ENCODE data around the gene TTC28. TPM values are rescaled to one million over a fixed set of nuclear protein-coding genes. Genes with fewer than 3 reads are reported as not detected.
"Not testable (repeated sequence)": the region's sequence is repeated elsewhere in the genome, so short reads cannot be mapped to it uniquely, and the experiment has no call there.

Gene TTC28
- polyA plus RNA-seq, 4 donors, result 0.45 to 24.0 (median 3.7) TPM

DNA sequence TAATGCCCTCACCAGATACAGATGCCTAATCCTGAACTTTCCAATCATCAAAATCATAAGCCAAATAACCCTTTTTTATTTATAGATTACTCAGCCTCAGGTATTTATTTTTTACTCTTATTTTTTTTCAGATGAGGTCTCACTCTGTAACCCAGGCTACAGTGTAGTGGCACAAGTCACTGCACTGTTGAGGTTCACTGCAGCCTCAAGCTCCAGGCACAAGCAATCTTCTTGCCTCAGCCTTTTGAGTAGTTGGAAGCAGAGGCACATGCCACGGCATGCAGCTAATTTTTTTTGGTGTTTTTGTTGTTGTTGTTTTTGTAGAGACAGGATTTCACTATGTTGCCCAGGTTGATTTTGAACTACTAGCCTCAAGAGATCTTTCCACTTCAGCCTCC is 49.5 kb downstream of the TTC28 start:
- Histone ChIP-seq H3K36me3 (ENCODE audit: control insufficient read depth in 3 of 3, insufficient read depth in 2 of 3, low read depth in 1 of 3, low read length in 3 of 3) (no peaks in the 10 kb centered on the region), H3K4me1 (ENCODE audit: control insufficient read depth in 3 of 3, insufficient read depth in 2 of 3, low read depth in 1 of 3, low read length in 2 of 3) (no peaks in the 10 kb centered on the region), H3K27ac (ENCODE audit: low read depth in 1 of 3, low read length in 2 of 3) (no peak overlapping the region), H3K27me3 (ENCODE audit: control insufficient read depth in 3 of 3, insufficient read depth in 3 of 3, low read length in 3 of 3) (no peaks in the 10 kb centered on the region), H3K9me3 (ENCODE audit: control insufficient read depth in 2 of 2, insufficient read depth in 1 of 2, low read depth in 1 of 2, low read length in 1 of 2) (no peaks in the 10 kb centered on the region), H3K4me3 (ENCODE audit: low read depth in 1 of 3, low read length in 3 of 3) (no peak overlapping the region)
- no peak for DNase-seq
- no peak for FAIRE-seq
- WGBS, 3 donors, result 86 to 94% (median 88%) methylated on average over 1 of the region's 1 CpG

DNA sequence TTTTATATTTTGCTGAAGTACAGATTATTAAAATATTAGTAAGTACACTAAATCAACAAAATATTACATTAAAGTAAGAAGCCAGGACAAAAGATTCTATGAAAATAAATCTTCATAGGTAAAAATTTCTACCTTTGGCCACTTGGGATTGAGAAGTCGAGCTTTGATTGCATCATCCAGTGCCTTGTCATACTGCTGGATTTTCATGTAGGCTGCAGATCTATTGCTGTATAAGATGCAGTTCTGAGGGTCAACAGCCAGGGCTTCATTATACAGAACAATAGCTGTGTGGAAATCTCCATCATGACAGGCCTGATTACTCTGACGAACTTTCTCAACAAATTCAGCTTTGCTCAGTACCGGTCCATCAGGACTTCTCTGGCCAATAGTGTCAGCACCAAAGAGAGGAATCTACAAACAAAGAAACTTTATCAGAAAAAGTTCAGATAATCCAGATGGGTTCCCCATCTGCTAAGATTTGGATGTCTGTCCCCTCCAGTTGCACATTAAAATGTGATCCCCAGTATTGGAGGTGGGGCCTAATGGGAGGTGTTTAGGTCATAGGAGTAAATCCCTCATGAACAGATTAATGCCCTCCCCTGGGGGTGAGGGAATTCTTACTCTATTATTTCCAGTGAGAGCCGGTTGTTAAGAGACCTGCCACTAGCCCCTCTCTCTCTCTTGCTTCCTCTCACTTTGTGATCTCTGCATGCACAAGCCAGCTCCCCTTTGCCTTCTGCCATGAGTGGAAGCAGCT is 50.0 kb downstream of the TTC28 start:
- DNase-seq (peak in 1 of 2 donors; percentile 17), FAIRE-seq (no peak)
- Histone ChIP-seq H3K4me3 (ENCODE audit: low read depth in 1 of 3, low read length in 3 of 3) (no peak overlapping the region), H3K27me3 (ENCODE audit: control insufficient read depth in 3 of 3, insufficient read depth in 3 of 3, low read length in 3 of 3) (no peaks in the 10 kb centered on the region), H3K27ac (ENCODE audit: low read depth in 1 of 3, low read length in 2 of 3) (no peak overlapping the region), H3K36me3 (ENCODE audit: control insufficient read depth in 3 of 3, insufficient read depth in 2 of 3, low read depth in 1 of 3, low read length in 3 of 3) (no peaks in the 10 kb centered on the region), H3K9me3 (ENCODE audit: control insufficient read depth in 2 of 2, insufficient read depth in 1 of 2, low read depth in 1 of 2, low read length in 1 of 2) (no peaks in the 10 kb centered on the region), H3K4me1 (ENCODE audit: control insufficient read depth in 3 of 3, insufficient read depth in 2 of 3, low read depth in 1 of 3, low read length in 2 of 3) (no peaks in the 10 kb centered on the region)
- WGBS, 3 donors, result 84 to 93% (median 90%) methylated on average over 4 of the region's 4 CpGs

DNA sequence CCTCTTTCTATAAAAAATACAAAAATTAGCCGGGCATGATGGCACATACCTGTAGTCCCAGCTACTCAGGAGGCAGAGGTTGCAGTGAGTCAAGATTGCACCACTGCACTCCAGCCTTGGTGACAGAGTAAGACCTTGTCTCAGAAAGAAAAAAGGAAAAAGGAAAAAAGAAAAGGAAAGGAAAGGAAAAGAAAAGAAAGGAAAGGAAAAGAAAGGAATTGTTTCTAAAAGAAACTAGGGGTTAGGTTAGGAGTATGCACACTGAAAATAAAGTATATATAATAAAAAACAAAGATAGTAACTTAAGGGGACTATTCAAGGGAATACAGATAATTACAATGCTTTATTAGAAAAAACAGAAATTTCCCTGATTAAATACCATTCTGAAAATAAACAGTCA is 50.9 kb downstream of the TTC28 start:
- no peak for DNase-seq
- Histone ChIP-seq H3K4me3 (ENCODE audit: low read depth in 1 of 3, low read length in 3 of 3) (no peak overlapping the region), H3K36me3 (ENCODE audit: control insufficient read depth in 3 of 3, insufficient read depth in 2 of 3, low read depth in 1 of 3, low read length in 3 of 3) (no peaks in the 10 kb centered on the region), H3K9me3 (ENCODE audit: control insufficient read depth in 2 of 2, insufficient read depth in 1 of 2, low read depth in 1 of 2, low read length in 1 of 2) (no peaks in the 10 kb centered on the region), H3K27me3 (ENCODE audit: control insufficient read depth in 3 of 3, insufficient read depth in 3 of 3, low read length in 3 of 3) (no peaks in the 10 kb centered on the region), H3K4me1 (ENCODE audit: control insufficient read depth in 3 of 3, insufficient read depth in 2 of 3, low read depth in 1 of 3, low read length in 2 of 3) (no peaks in the 10 kb centered on the region), H3K27ac (ENCODE audit: low read depth in 1 of 3, low read length in 2 of 3) (no peak overlapping the region)
- FAIRE-seq, result no peak
- WGBS, 3 donors, result 80 to 90% (median 90%) methylated on average over 1 of the region's 1 CpG

DNA sequence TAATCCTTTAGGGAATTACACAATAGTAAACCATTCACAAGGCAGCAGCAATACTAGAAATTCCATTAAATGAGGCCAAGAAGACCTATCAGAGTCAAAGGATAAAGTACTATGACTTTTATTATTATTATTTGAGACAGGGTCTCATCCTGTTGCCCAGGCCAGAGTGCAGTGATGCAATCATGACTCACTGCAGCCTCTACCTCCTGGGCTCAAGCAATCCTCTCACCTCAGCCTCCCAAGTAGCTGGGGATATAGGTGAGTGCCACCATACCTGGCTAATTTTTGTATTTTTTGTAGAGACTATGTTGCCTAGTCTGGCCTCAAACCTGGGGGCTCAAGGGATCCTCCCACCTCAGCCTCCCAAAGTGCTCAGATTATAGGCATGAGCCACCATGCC is 51.8 kb downstream of the TTC28 start:
- Histone ChIP-seq H3K27ac (ENCODE audit: low read depth in 1 of 3, low read length in 2 of 3) (peak overlapping the region in 1 of 3 donors; percentile 15), H3K36me3 (ENCODE audit: control insufficient read depth in 3 of 3, insufficient read depth in 2 of 3, low read depth in 1 of 3, low read length in 3 of 3) (no peaks in the 10 kb centered on the region), H3K27me3 (ENCODE audit: control insufficient read depth in 3 of 3, insufficient read depth in 3 of 3, low read length in 3 of 3) (no peaks in the 10 kb centered on the region), H3K9me3 (ENCODE audit: control insufficient read depth in 2 of 2, insufficient read depth in 1 of 2, low read depth in 1 of 2, low read length in 1 of 2) (no peaks in the 10 kb centered on the region), H3K4me1 (ENCODE audit: control insufficient read depth in 3 of 3, insufficient read depth in 2 of 3, low read depth in 1 of 3, low read length in 2 of 3) (no peaks in the 10 kb centered on the region), H3K4me3 (ENCODE audit: low read depth in 1 of 3, low read length in 3 of 3) (no peak overlapping the region)
- no peak for FAIRE-seq
- DNase-seq, result peak in 1 of 2 donors; percentile 30

DNA sequence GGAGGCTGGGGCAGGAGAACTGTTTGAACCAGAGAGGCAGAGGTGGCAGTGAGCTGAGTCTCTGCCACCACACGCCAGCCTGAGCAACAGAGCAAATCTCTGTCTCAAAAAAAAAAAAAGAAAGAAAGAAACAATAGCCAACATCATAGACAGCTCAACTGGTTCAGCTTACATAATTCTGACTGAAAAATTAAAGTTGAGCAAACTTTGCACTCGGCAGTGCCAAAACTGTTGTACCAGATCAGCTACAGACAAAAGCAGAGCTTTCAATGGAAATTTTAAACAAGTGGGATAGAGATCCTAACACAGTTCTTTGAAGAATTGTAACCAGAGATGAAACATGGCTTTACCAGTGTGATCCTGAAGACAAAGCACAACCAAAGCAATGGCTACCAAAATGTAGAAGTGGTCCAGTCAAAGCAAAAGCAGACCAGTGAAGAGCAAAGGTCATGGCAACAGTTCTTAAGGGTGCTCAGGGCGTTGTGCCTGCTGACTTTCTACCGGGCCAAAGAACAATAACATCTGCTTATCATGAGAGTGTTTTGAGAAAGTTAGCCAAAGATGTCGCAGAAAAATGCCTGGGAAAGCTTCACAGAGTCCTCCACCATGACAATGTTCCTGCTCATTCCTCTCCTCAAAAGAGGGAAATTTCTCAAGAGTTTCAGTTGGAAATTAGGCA is 59.3 kb downstream of the TTC28 start:
- FAIRE-seq (no peak), DNase-seq (peak; percentile 11 to 19)
- H3K9me3 ChIP-seq (ENCODE audit: control insufficient read depth in 2 of 2, insufficient read depth in 1 of 2, low read depth in 1 of 2, low read length in 1 of 2), result no peaks in the 10 kb centered on the region
- no peak overlapping the region for H3K4me3 ChIP-seq (ENCODE audit: low read depth in 1 of 3, low read length in 3 of 3)
- no peak overlapping the region for H3K27ac ChIP-seq (ENCODE audit: low read depth in 1 of 3, low read length in 2 of 3)
- no peaks in the 10 kb centered on the region for H3K36me3 ChIP-seq (ENCODE audit: control insufficient read depth in 3 of 3, insufficient read depth in 2 of 3, low read depth in 1 of 3, low read length in 3 of 3)
- WGBS, 3 donors, result 45 to 56% (median 46%) methylated on average over 5 of the region's 5 CpGs
- H3K4me1 ChIP-seq (ENCODE audit: control insufficient read depth in 3 of 3, insufficient read depth in 2 of 3, low read depth in 1 of 3, low read length in 2 of 3), result peaks cover 0 to 3% (median 0%) of the 10 kb centered on the region in 3 donors
- H3K27me3 ChIP-seq (ENCODE audit: control insufficient read depth in 3 of 3, insufficient read depth in 3 of 3, low read length in 3 of 3), result no peaks in the 10 kb centered on the region

DNA sequence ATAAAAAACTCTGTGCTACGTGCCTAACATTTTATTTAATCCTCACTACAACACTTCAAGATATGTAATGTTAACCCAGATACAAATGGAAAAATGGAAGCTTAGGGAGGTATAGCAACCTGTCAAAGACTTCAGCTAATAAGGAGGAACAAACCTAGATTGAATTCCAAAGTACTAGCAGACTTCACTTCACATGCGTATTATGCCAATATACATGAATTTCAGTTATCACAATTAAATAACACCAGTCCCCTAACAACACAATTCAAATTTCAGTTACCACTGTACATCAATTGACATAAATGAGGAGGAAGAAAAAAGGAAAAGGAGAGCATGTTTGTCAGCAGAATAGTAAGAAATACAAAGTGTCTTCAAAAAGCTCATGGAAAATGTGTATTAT is 60.4 kb downstream of the TTC28 start:
- Histone ChIP-seq H3K27me3 (ENCODE audit: control insufficient read depth in 3 of 3, insufficient read depth in 3 of 3, low read length in 3 of 3) (no peaks in the 10 kb centered on the region), H3K4me1 (ENCODE audit: control insufficient read depth in 3 of 3, insufficient read depth in 2 of 3, low read depth in 1 of 3, low read length in 2 of 3) (peaks cover 0 to 3% (median 0%) of the 10 kb centered on the region in 3 donors), H3K36me3 (ENCODE audit: control insufficient read depth in 3 of 3, insufficient read depth in 2 of 3, low read depth in 1 of 3, low read length in 3 of 3) (no peaks in the 10 kb centered on the region), H3K9me3 (ENCODE audit: control insufficient read depth in 2 of 2, insufficient read depth in 1 of 2, low read depth in 1 of 2, low read length in 1 of 2) (no peaks in the 10 kb centered on the region), H3K4me3 (ENCODE audit: low read depth in 1 of 3, low read length in 3 of 3) (no peak overlapping the region), H3K27ac (ENCODE audit: low read depth in 1 of 3, low read length in 2 of 3) (no peak overlapping the region)
- 86 to 93% (median 87%) methylated on average over 2 of the region's 2 CpGs for WGBS, 3 donors
- DNase-seq, result no peak
- FAIRE-seq, result no peak

DNA sequence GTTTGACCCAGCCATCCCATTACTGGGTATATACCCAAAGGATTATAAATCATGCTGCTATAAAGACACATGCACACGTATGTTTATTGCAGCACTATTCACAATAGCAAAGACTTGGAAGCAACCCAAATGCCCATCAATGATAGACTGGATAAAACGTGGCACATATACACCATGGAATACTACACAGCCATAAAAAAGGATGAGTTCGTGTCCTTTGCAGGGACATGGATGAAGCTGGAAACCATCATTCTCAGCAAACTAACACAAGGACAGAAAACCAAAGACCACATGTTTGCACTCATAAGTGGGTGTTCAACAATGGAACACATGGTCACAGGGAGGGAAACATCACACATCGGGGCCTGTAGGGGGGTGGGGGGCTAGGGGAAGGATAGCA is 64.2 kb downstream of the TTC28 start:
- not testable (repeated sequence) for H3K27ac ChIP-seq (ENCODE audit: low read depth in 1 of 3, low read length in 2 of 3); FAIRE-seq

DNA sequence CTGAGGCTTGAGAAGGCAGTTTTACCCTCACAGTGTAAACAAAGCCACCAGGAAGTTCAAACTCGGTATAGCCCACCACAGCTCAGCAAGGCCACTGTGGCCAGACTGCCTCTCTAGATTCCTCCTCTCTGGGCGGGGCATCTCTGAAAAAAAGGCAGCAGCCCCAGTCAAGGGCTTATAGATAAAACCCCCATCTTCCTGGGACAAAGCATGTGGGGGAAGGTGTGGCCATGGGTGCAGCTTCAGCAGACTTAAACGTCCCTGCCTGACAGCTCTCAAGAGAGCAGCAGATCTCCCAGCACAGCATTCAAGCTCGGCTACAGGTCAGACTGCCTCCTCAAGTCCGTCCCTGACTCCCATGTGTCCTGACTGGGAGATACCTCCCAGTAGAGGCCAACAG is 69.7 kb downstream of the TTC28 start:
- no peaks in the 10 kb centered on the region for H3K27me3 ChIP-seq (ENCODE audit: control insufficient read depth in 3 of 3, insufficient read depth in 3 of 3, low read length in 3 of 3)
- H3K9me3 ChIP-seq (ENCODE audit: control insufficient read depth in 2 of 2, insufficient read depth in 1 of 2, low read depth in 1 of 2, low read length in 1 of 2), result peaks cover 0 to 5% of the 10 kb centered on the region in 2 donors
- DNase-seq (no peak), FAIRE-seq (no peak)
- no peaks in the 10 kb centered on the region for H3K4me1 ChIP-seq (ENCODE audit: control insufficient read depth in 3 of 3, insufficient read depth in 2 of 3, low read depth in 1 of 3, low read length in 2 of 3)
- H3K36me3 ChIP-seq (ENCODE audit: control insufficient read depth in 3 of 3, insufficient read depth in 2 of 3, low read depth in 1 of 3, low read length in 3 of 3), result peaks cover 0 to 3% (median 0%) of the 10 kb centered on the region in 3 donors
- no peak overlapping the region for H3K27ac ChIP-seq (ENCODE audit: low read depth in 1 of 3, low read length in 2 of 3)
- WGBS, 3 donors, result 73 to 75% (median 74%) methylated on average over 5 of the region's 5 CpGs
- no peak overlapping the region for H3K4me3 ChIP-seq (ENCODE audit: low read depth in 1 of 3, low read length in 3 of 3)

More for the DNA sequence above, 64.2 kb downstream of the TTC28 start:
- not testable (repeated sequence) for DNase-seq; H3K4me1 ChIP-seq (ENCODE audit: control insufficient read depth in 3 of 3, insufficient read depth in 2 of 3, low read depth in 1 of 3, low read length in 2 of 3); H3K36me3 ChIP-seq (ENCODE audit: control insufficient read depth in 3 of 3, insufficient read depth in 2 of 3, low read depth in 1 of 3, low read length in 3 of 3); H3K4me3 ChIP-seq (ENCODE audit: low read depth in 1 of 3, low read length in 3 of 3); H3K27me3 ChIP-seq (ENCODE audit: control insufficient read depth in 3 of 3, insufficient read depth in 3 of 3, low read length in 3 of 3); H3K9me3 ChIP-seq (ENCODE audit: control insufficient read depth in 2 of 2, insufficient read depth in 1 of 2, low read depth in 1 of 2, low read length in 1 of 2)
- 63 to 87% (median 81%) methylated on average over 4 of the region's 4 CpGs for WGBS, 3 donors

All from small intestine (tissue), 7 donors.